ENCODE measurements around the gene SLC25A21. TPM values are rescaled to one million over a fixed set of nuclear protein-coding genes. Genes with fewer than 3 reads are reported as not detected.
"Not testable (repeated sequence)": the region's sequence is repeated elsewhere in the genome, so short reads cannot be mapped to it uniquely, and the experiment has no call there.

Gene SLC25A21
- total RNA-seq, 5 donors from 2014 or later (not counting 1 experiment from before 2014, with no cell fraction given), result not detected

- no peak for ATAC-seq (replicated peaks in 1 of 4)
- ChIA-PET POLR2A (no interaction called here), CTCF (no interaction called here)
- no peak overlapping the region for H3K27ac Mint-ChIP-seq
- H3K27me3 Mint-ChIP-seq, result no peaks in the 10 kb centered on the region
- H3K36me3 ChIP-seq (ENCODE audit: control insufficient read depth in 2 of 2, extremely low read depth in 1 of 2, insufficient read depth in 1 of 2, low read length in 1 of 2), result no peaks in the 10 kb centered on the region
- H3K4me3 ChIP-seq (ENCODE audit: control insufficient read depth in 1 of 2, extremely low read depth in 1 of 2, low read length in 1 of 2), result no peak overlapping the region
- no peaks in the 10 kb centered on the region for H3K27me3 ChIP-seq (replicated peaks in 1 of 2; ENCODE audit: control insufficient read depth in 2 of 2, extremely low read depth in 1 of 2, insufficient read depth in 2 of 2, low read length in 1 of 2)
- no peak overlapping the region for H3K27ac ChIP-seq (ENCODE audit: low read length)
- H3K9me3 ChIP-seq, result no peaks in the 10 kb centered on the region
- H3K4me3 Mint-ChIP-seq, result no peak overlapping the region
- no CpG with 5 or more reads among the region's 2 CpGs for WGBS (ENCODE audit: insufficient coverage)
- H3K36me3 Mint-ChIP-seq, result no peaks in the 10 kb centered on the region
- H3K4me1 ChIP-seq (ENCODE audit: control insufficient read depth in 1 of 2, extremely low read depth in 1 of 2, insufficient read depth in 2 of 2, low read length in 2 of 2), result no peaks in the 10 kb centered on the region
- DNase-seq, result no peak
- no peaks in the 10 kb centered on the region for H3K4me1 Mint-ChIP-seq
- peaks cover 0 to 8% (median 2%) of the 10 kb centered on the region in 3 donors for H3K9me3 Mint-ChIP-seq
Measured at GRCh38 chr14:36986407-36986806, 186.0 kb downstream of the SLC25A21 start.

GRCh38 chr14:36981832-36982529 lies 190.4 kb downstream of the SLC25A21 start:
- ChIA-PET POLR2A (no interaction called here), CTCF (no interaction called here)
- peaks cover 0 to 13% (median 5%) of the 10 kb centered on the region in 3 donors for H3K9me3 Mint-ChIP-seq
- H3K36me3 Mint-ChIP-seq, result no peaks in the 10 kb centered on the region
- no peak overlapping the region for H3K4me3 Mint-ChIP-seq
- no CpG with 5 or more reads among the region's 3 CpGs for WGBS (ENCODE audit: insufficient coverage)
- Histone ChIP-seq H3K27me3 (replicated peaks in 1 of 2; ENCODE audit: control insufficient read depth in 2 of 2, extremely low read depth in 1 of 2, insufficient read depth in 2 of 2, low read length in 1 of 2) (no peaks in the 10 kb centered on the region), H3K4me1 (ENCODE audit: control insufficient read depth in 1 of 2, extremely low read depth in 1 of 2, insufficient read depth in 2 of 2, low read length in 2 of 2) (no peaks in the 10 kb centered on the region), H3K36me3 (ENCODE audit: control insufficient read depth in 2 of 2, extremely low read depth in 1 of 2, insufficient read depth in 1 of 2, low read length in 1 of 2) (no peaks in the 10 kb centered on the region), H3K9me3 (no peaks in the 10 kb centered on the region), H3K27ac (ENCODE audit: low read length) (no peak overlapping the region), H3K4me3 (ENCODE audit: control insufficient read depth in 1 of 2, extremely low read depth in 1 of 2, low read length in 1 of 2) (no peak overlapping the region)
- H3K4me1 Mint-ChIP-seq, result no peaks in the 10 kb centered on the region
- H3K27me3 Mint-ChIP-seq, result no peaks in the 10 kb centered on the region
- ATAC-seq (replicated peaks in 1 of 4), result no peak
- DNase-seq, result no peak
- H3K27ac Mint-ChIP-seq, result no peak overlapping the region

- H3K27ac ChIP-seq (ENCODE audit: low read length); H3K27me3 Mint-ChIP-seq; H3K4me1 Mint-ChIP-seq; H3K4me3 Mint-ChIP-seq; POLR2A ChIA-PET; ATAC-seq (replicated peaks in 1 of 4); DNase-seq; H3K4me3 ChIP-seq (ENCODE audit: control insufficient read depth in 1 of 2, extremely low read depth in 1 of 2, low read length in 1 of 2); H3K4me1 ChIP-seq (ENCODE audit: control insufficient read depth in 1 of 2, extremely low read depth in 1 of 2, insufficient read depth in 2 of 2, low read length in 2 of 2); H3K36me3 ChIP-seq (ENCODE audit: control insufficient read depth in 2 of 2, extremely low read depth in 1 of 2, insufficient read depth in 1 of 2, low read length in 1 of 2); H3K36me3 Mint-ChIP-seq; H3K27me3 ChIP-seq (replicated peaks in 1 of 2; ENCODE audit: control insufficient read depth in 2 of 2, extremely low read depth in 1 of 2, insufficient read depth in 2 of 2, low read length in 1 of 2); H3K27ac Mint-ChIP-seq; H3K9me3 ChIP-seq; CTCF ChIA-PET: not testable (repeated sequence)
- H3K9me3 Mint-ChIP-seq, result peaks cover 0 to 17% (median 5%) of the 10 kb centered on the region in 3 donors
- 79% methylated on average over 4 of the region's 4 CpGs for WGBS (ENCODE audit: insufficient coverage)
Measured at GRCh38 chr14:36980413-36980812, 192.0 kb downstream of the SLC25A21 start.

- Histone ChIP-seq H3K27me3 (replicated peaks in 1 of 2; ENCODE audit: control insufficient read depth in 2 of 2, extremely low read depth in 1 of 2, insufficient read depth in 2 of 2, low read length in 1 of 2) (no peaks in the 10 kb centered on the region), H3K36me3 (ENCODE audit: control insufficient read depth in 2 of 2, extremely low read depth in 1 of 2, insufficient read depth in 1 of 2, low read length in 1 of 2) (no peaks in the 10 kb centered on the region), H3K4me1 (ENCODE audit: control insufficient read depth in 1 of 2, extremely low read depth in 1 of 2, insufficient read depth in 2 of 2, low read length in 2 of 2) (no peaks in the 10 kb centered on the region), H3K9me3 (no peaks in the 10 kb centered on the region), H3K27ac (ENCODE audit: low read length) (no peak overlapping the region), H3K4me3 (ENCODE audit: control insufficient read depth in 1 of 2, extremely low read depth in 1 of 2, low read length in 1 of 2) (no peak overlapping the region)
- Mint-ChIP-seq H3K4me3 (no peak overlapping the region), H3K9me3 (peaks cover 0 to 18% (median 5%) of the 10 kb centered on the region in 3 donors), H3K27me3 (no peaks in the 10 kb centered on the region), H3K27ac (no peak overlapping the region), H3K4me1 (no peaks in the 10 kb centered on the region), H3K36me3 (no peaks in the 10 kb centered on the region)
- POLR2A ChIA-PET, result no interaction called here
- CTCF ChIA-PET, result no interaction called here
- DNase-seq (no peak), ATAC-seq (replicated peaks in 1 of 4) (no peak)
- no CpG with 5 or more reads among the region's 3 CpGs for WGBS (ENCODE audit: insufficient coverage)
Measured at GRCh38 chr14:36979863-36980262, 192.5 kb downstream of the SLC25A21 start.

- Mint-ChIP-seq H3K9me3 (peaks cover 0 to 17% (median 15%) of the 10 kb centered on the region in 3 donors), H3K36me3 (no peaks in the 10 kb centered on the region), H3K4me3 (no peak overlapping the region), H3K4me1 (no peaks in the 10 kb centered on the region), H3K27me3 (no peaks in the 10 kb centered on the region), H3K27ac (no peak overlapping the region)
- ChIA-PET POLR2A (no interaction called here), CTCF (no interaction called here)
- no peaks in the 10 kb centered on the region for H3K27me3 ChIP-seq (replicated peaks in 1 of 2; ENCODE audit: control insufficient read depth in 2 of 2, extremely low read depth in 1 of 2, insufficient read depth in 2 of 2, low read length in 1 of 2)
- H3K36me3 ChIP-seq (ENCODE audit: control insufficient read depth in 2 of 2, extremely low read depth in 1 of 2, insufficient read depth in 1 of 2, low read length in 1 of 2), result no peaks in the 10 kb centered on the region
- H3K9me3 ChIP-seq, result no peaks in the 10 kb centered on the region
- WGBS (ENCODE audit: insufficient coverage), result 86% methylated on average over 3 of the region's 5 CpGs
- H3K27ac ChIP-seq (ENCODE audit: low read length), result no peak overlapping the region
- DNase-seq (no peak), ATAC-seq (replicated peaks in 1 of 4) (no peak)
- H3K4me1 ChIP-seq (ENCODE audit: control insufficient read depth in 1 of 2, extremely low read depth in 1 of 2, insufficient read depth in 2 of 2, low read length in 2 of 2), result no peaks in the 10 kb centered on the region
- H3K4me3 ChIP-seq (ENCODE audit: control insufficient read depth in 1 of 2, extremely low read depth in 1 of 2, low read length in 1 of 2), result no peak overlapping the region
Measured at GRCh38 chr14:36976571-36977023, 195.8 kb downstream of the SLC25A21 start.

- H3K27ac ChIP-seq (ENCODE audit: low read length), result no peak overlapping the region
- CTCF ChIA-PET, result no interaction called here
- no peaks in the 10 kb centered on the region for H3K36me3 ChIP-seq (ENCODE audit: control insufficient read depth in 2 of 2, extremely low read depth in 1 of 2, insufficient read depth in 1 of 2, low read length in 1 of 2)
- WGBS (ENCODE audit: insufficient coverage), result 89% methylated on average over 3 of the region's 3 CpGs
- Mint-ChIP-seq H3K4me3 (no peak overlapping the region), H3K4me1 (no peaks in the 10 kb centered on the region), H3K27me3 (no peaks in the 10 kb centered on the region), H3K36me3 (no peaks in the 10 kb centered on the region), H3K9me3 (peaks cover 0 to 17% (median 15%) of the 10 kb centered on the region in 3 donors), H3K27ac (no peak overlapping the region)
- DNase-seq (no peak), ATAC-seq (replicated peaks in 1 of 4) (no peak)
- H3K9me3 ChIP-seq, result no peaks in the 10 kb centered on the region
- no peaks in the 10 kb centered on the region for H3K27me3 ChIP-seq (replicated peaks in 1 of 2; ENCODE audit: control insufficient read depth in 2 of 2, extremely low read depth in 1 of 2, insufficient read depth in 2 of 2, low read length in 1 of 2)
- no peaks in the 10 kb centered on the region for H3K4me1 ChIP-seq (ENCODE audit: control insufficient read depth in 1 of 2, extremely low read depth in 1 of 2, insufficient read depth in 2 of 2, low read length in 2 of 2)
- POLR2A ChIA-PET, result no interaction called here
- no peak overlapping the region for H3K4me3 ChIP-seq (ENCODE audit: control insufficient read depth in 1 of 2, extremely low read depth in 1 of 2, low read length in 1 of 2)
Measured at GRCh38 chr14:36975834-36976233, 196.6 kb downstream of the SLC25A21 start.

GRCh38 chr14:36974985-36975384 lies 197.4 kb downstream of the SLC25A21 start:
- Histone ChIP-seq H3K27ac (ENCODE audit: low read length) (no peak overlapping the region), H3K36me3 (ENCODE audit: control insufficient read depth in 2 of 2, extremely low read depth in 1 of 2, insufficient read depth in 1 of 2, low read length in 1 of 2) (no peaks in the 10 kb centered on the region), H3K27me3 (replicated peaks in 1 of 2; ENCODE audit: control insufficient read depth in 2 of 2, extremely low read depth in 1 of 2, insufficient read depth in 2 of 2, low read length in 1 of 2) (no peaks in the 10 kb centered on the region), H3K9me3 (no peaks in the 10 kb centered on the region), H3K4me3 (ENCODE audit: control insufficient read depth in 1 of 2, extremely low read depth in 1 of 2, low read length in 1 of 2) (no peak overlapping the region), H3K4me1 (ENCODE audit: control insufficient read depth in 1 of 2, extremely low read depth in 1 of 2, insufficient read depth in 2 of 2, low read length in 2 of 2) (no peaks in the 10 kb centered on the region)
- Mint-ChIP-seq H3K4me1 (no peaks in the 10 kb centered on the region), H3K36me3 (no peaks in the 10 kb centered on the region), H3K27ac (no peak overlapping the region), H3K9me3 (peaks cover 0 to 12% (median 10%) of the 10 kb centered on the region in 3 donors), H3K27me3 (no peaks in the 10 kb centered on the region), H3K4me3 (no peak overlapping the region)
- POLR2A ChIA-PET, result no interaction called here
- WGBS (ENCODE audit: insufficient coverage), result no CpG with 5 or more reads among the region's 2 CpGs
- DNase-seq, result no peak
- no peak for ATAC-seq (replicated peaks in 1 of 4)
- CTCF ChIA-PET, result no interaction called here
